HG02981 (cell line): ENCODE results near the gene ANXA6.
A peak's percentile ranks its signal among the peaks of the same experiment; 100 is the strongest.

Experiments
- ATAC-seq: cut with Tn5 transposase; IDR thresholded peaks from one replicate; pipeline ENCODE4 v1.9.1; 2021; ENCODE audit warnings: mild to moderate bottlenecking, moderate library complexity; ENCODE audit not compliant: unreplicated experiment

Gene ANXA6

GRCh38 chr5:151132963-151133362 lies 24.6 kb downstream of the ANXA6 start:
- no peak for ATAC-seq

GRCh38 chr5:151130922-151131891 lies 26.4 kb downstream of the ANXA6 start:
- ATAC-seq, result no peak

GRCh38 chr5:151130235-151130921 lies 27.2 kb downstream of the ANXA6 start:
- ATAC-seq, result no peak

GRCh38 chr5:151128817-151129216 lies 28.8 kb downstream of the ANXA6 start:
- no peak for ATAC-seq

- no peak for ATAC-seq
These were observed 29.7 kb downstream of the ANXA6 start for GRCh38 chr5:151127926-151128325.

GRCh38 chr5:151126199-151126645 lies 31.4 kb downstream of the ANXA6 start:
- peak; percentile 28 for ATAC-seq

GRCh38 chr5:151125421-151125820 lies 32.2 kb downstream of the ANXA6 start:
- no peak for ATAC-seq

- peak; percentile 82 for ATAC-seq
These were observed 33.5 kb downstream of the ANXA6 start for GRCh38 chr5:151123897-151124751.

- no peak for ATAC-seq
These were observed 34.8 kb downstream of the ANXA6 start for GRCh38 chr5:151122828-151123227.

GRCh38 chr5:151121665-151122064 lies 35.9 kb downstream of the ANXA6 start:
- no peak for ATAC-seq

- ATAC-seq, result no peak
These were observed 36.5 kb downstream of the ANXA6 start for GRCh38 chr5:151121095-151121494.

- ATAC-seq, result no peak
These were observed 38.5 kb downstream of the ANXA6 start for GRCh38 chr5:151118913-151119575.

- peak; percentile 58 for ATAC-seq
These were observed 42.2 kb downstream of the ANXA6 start for GRCh38 chr5:151115272-151115905.

GRCh38 chr5:151113651-151114050 lies 43.9 kb downstream of the ANXA6 start:
- ATAC-seq, result no peak

- no peak for ATAC-seq
These were observed 46.6 kb downstream of the ANXA6 start for GRCh38 chr5:151110992-151111391.

GRCh38 chr5:151110122-151110681 lies 47.4 kb downstream of the ANXA6 start:
- ATAC-seq, result no peak

GRCh38 chr5:151108566-151108965 lies 49.0 kb downstream of the ANXA6 start:
- no peak for ATAC-seq

GRCh38 chr5:151107738-151108520 lies 49.6 kb downstream of the ANXA6 start:
- ATAC-seq, result no peak

GRCh38 chr5:151107084-151107483 lies 50.5 kb downstream of the ANXA6 start:
- no peak for ATAC-seq
